ENCODE data around the gene UTP4. TPM values are rescaled to one million over a fixed set of nuclear protein-coding genes. Genes with fewer than 3 reads are reported as not detected.

Gene UTP4
- total RNA-seq, 1 donor from 2014 or later: 51.9 TPM

- Mint-ChIP-seq H3K27me3 (peaks cover 31% of the 10 kb centered on the region), H3K9me3 (no peaks in the 10 kb centered on the region), H3K36me3 (no peaks in the 10 kb centered on the region), H3K4me3 (no peak overlapping the region), H3K4me1 (ENCODE audit: unreplicated experiment) (peaks cover 12% of the 10 kb centered on the region), H3K27ac (no peak overlapping the region)
- no peak for DNase-seq (ENCODE audit: extremely low spot score, unreplicated experiment)
- TF ChIP-seq CTCF (conservative IDR thresholded peaks at IDR 0.05): no peak
These were observed 32.3 kb upstream of the UTP4 start for GRCh38 chr16:69100071-69100691.

GRCh38 chr16:69105501-69106361, 26.7 kb upstream of the UTP4 start, which contains the start of gene HAS3:
Gene HAS3 (plus strand): TSS chr16:69105653. CDS start chr16:69109396, 3,743 bp downstream.
- Mint-ChIP-seq H3K27me3 (peaks cover 67% of the 10 kb centered on the region), H3K36me3 (peaks cover 4% of the 10 kb centered on the region), H3K4me3 (peak within 1 kb of the TSS; percentile 98), H3K4me1 (ENCODE audit: unreplicated experiment) (peaks cover 21% of the 10 kb centered on the region), H3K9me3 (no peaks in the 10 kb centered on the region), H3K27ac (peak within 1 kb of the TSS; percentile 46)
- TF ChIP-seq CTCF (conservative IDR thresholded peaks at IDR 0.05): no peak
- no peak for DNase-seq (ENCODE audit: extremely low spot score, unreplicated experiment)

GRCh38 chr16:69106491-69107315, 25.7 kb upstream of the UTP4 start:
- Mint-ChIP-seq H3K4me1 (ENCODE audit: unreplicated experiment) (peaks cover 18% of the 10 kb centered on the region), H3K36me3 (peaks cover 4% of the 10 kb centered on the region), H3K27me3 (peaks cover 59% of the 10 kb centered on the region), H3K9me3 (no peaks in the 10 kb centered on the region), H3K27ac (no peak overlapping the region), H3K4me3 (peak overlapping the region; percentile 83)
- DNase-seq (ENCODE audit: extremely low spot score, unreplicated experiment): no peak
- TF ChIP-seq CTCF (conservative IDR thresholded peaks at IDR 0.05): no peak

- H3K27me3 Mint-ChIP-seq: peaks cover 54% of the 10 kb centered on the region
- no peak for DNase-seq (ENCODE audit: extremely low spot score, unreplicated experiment)
- H3K4me1 Mint-ChIP-seq (ENCODE audit: unreplicated experiment): peaks cover 18% of the 10 kb centered on the region
- H3K4me3 Mint-ChIP-seq: peak overlapping the region; percentile 83
- no peak overlapping the region for H3K27ac Mint-ChIP-seq
- no peak for TF ChIP-seq CTCF (conservative IDR thresholded peaks at IDR 0.05)
- no peaks in the 10 kb centered on the region for H3K9me3 Mint-ChIP-seq
- H3K36me3 Mint-ChIP-seq: peaks cover 4% of the 10 kb centered on the region
These were observed 25.0 kb upstream of the UTP4 start for GRCh38 chr16:69107316-69107962.

Measured in type B pancreatic cell (in vitro differentiated cells).